Measurements from ENCODE around the gene C16orf90. TPM values are rescaled to one million over a fixed set of nuclear protein-coding genes. Genes with fewer than 3 reads are reported as not detected.

Gene C16orf90, protein sequence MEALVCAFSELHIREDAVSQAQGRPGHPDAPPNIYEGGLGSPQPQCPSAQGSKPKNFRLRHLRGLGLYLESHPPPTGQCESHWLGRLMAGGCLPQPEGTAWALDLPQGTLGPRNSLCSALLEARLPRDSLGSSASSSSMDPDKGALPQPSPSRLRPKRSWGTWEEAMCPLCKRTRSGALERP
- not detected for polyA plus RNA-seq (ENCODE audit: insufficient read length)

- no peak for DNase-seq
Measured at GRCh38 chr16:3495176-3495575, at the start of gene C16orf90. Gene C16orf90, minus strand, starts transcription at chr16:3495489. Its CDS starts 68 bp downstream, at chr16:3495421.

DNA sequence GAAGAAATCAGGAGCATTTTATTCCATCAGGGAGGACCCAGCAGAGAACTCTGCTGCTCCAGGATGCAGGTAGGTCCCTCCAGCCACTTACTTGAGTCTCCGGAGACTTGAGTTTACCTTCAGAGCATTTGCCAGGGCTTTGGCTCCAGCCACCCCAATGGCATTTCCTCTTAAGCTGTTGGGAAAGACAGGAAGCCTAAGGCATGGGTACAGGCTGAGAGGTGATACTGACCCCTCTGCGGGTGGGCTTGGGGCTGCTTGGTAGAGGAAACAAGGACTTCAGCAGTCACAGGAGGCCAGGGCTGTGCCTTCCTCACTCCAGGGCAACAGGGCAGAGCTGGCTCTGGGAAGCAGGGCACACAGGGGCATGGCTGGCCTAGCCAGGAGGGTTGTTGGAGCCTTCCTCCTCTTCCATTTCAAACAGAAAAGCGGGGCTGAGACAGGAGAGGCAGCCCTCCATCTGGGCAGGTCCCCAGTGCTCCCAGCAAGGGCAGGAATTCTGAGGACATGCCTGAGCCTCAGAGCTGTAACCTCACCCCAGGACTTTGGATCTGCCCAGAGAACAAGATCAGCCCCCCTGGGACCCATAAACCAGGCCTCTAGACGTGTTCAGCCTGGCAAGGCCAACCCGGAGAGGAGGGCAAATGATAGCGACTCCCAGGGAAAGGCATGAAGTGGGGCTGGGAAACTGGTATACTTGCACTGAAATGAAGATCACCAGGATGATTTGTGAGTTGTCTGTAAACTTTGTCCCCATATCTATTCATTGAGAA, 47.5 kb upstream of the C16orf90 start:
- DNase-seq = no peak

DNA sequence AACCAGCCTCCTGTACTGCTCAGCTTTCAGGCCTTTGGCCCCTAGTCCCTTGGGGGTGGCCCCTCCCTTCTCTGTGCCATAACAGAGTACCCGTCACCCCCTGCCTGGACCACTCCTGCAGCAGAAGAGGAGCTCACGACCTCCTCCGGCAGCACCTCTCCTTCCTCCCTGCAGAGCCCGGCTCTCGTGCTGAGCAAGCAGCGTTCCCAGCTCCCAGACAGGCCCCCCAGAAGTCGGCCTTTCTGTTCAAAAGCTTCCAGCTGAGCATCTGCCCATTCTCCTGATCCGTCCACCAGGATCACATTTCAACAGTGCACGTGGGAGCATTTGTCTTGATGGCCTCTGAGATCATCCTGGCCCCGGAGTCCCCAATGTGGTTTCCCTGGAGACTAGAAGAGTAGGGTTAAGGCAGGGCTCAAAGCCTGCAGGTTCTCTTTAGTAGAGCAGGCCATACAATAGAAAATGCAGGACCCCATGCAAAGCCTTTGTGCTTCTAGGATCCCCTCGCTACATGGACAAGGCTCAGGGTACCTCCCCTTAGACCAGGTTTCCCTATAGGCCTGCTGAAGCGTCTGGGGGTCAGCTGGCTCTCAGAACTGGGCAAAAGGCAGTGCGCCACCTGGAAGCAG, 46.4 kb upstream of the C16orf90 start:
- DNase-seq = no peak

DNA sequence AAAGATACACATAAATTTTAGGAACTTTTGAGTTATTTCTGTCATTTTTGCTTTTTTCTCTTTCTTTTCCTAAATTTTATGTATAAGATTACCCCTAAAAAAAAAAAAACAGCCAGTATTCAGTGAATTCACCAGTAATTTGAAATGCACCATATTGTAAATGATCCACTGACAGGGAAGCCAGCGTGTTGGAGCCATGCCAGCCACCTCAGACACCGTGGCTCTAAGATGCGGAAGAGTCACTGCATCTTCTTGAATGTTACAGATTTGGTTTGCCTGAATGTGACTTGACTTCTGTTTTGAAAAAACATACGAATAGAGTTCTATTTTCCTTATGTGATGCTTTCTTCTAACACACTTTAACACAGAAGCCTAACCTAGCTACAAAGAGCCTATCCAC, 42.9 kb upstream of the C16orf90 start:
- DNase-seq = no peak

DNA sequence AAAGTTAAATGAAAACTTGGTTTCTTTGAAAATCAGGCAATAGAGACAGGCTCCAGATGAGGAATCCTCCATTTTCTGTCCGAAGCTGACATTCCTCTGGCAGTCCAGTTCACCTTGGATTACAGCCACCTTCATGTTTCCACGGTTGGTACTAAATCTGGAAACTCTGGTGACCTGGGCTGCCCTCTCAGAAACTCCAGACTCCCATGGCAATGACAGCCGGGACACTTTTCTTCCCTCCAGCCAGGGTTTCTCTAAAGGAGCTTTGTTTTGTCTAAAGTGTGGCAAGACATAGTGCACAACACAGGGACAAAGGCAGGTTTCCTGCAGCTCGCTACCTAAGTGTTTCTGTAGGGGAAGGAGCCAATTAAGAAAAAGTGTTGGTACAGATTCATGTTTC, 41.6 kb upstream of the C16orf90 start:
- peak; percentile 17 for DNase-seq

DNA sequence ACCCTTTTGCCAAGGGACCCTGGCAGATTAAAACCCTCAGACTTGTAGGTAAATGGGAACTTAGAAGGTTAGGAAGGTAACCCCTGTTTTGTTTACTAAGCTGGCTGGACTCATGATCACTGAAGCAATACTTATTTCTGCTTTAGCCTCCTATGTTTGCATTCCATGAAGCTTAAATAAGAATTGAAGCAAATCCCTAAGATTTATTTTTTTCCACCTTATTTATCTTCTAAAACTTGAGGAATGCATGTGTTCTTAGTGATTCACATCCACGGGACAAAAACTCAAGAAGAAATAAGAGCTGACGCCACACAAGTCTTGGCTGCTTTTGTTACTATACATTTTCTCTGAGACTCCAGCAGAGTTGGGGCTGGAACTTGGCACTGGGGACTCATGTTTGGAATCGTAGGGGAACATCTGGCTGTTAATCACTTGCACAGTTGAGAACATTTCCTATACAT, 41.0 kb upstream of the C16orf90 start:
- DNase-seq = peak; percentile 64

DNA sequence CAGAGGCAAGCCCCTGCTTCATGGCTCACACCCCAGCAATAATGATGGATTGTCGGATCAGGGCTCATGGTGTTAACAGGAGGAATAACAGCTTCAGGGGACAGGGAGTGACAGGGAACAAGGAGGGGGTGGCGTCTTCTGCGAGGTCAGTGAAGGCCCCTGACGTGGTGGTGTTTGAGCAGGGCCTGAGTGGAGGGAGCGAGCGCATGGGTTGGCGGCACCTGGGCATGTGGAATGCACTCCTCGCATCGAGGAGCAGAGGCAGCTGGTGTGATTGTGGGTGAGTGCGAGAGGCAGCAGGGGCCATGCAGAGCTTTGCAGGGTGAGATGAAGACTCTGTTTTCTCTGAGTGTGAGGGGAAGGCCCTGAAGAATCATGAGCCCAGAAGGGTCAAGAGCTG, 38.8 kb upstream of the C16orf90 start:
- no peak for DNase-seq

GRCh38 chr16:3532741-3533140, 37.5 kb upstream of the C16orf90 start:
- DNase-seq = no peak

GRCh38 chr16:3530371-3530914, 35.2 kb upstream of the C16orf90 start:
- no peak for DNase-seq

DNA sequence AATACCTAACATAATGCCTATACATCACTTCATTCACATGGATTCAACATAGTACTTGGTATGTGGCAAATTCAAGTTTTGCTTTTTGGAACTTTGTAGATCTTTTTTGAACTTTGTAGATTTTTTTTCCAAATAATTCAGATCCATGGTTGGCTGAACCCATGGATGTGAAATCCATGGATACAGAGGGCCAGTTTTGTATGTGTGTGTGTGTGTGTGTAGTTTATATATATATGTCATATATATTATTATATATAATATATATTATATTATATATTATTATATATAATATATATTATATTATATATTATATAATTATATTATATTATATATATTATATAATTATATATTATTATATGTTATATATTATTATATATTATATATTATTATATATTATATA, 33.9 kb upstream of the C16orf90 start:
- no peak for DNase-seq

DNA sequence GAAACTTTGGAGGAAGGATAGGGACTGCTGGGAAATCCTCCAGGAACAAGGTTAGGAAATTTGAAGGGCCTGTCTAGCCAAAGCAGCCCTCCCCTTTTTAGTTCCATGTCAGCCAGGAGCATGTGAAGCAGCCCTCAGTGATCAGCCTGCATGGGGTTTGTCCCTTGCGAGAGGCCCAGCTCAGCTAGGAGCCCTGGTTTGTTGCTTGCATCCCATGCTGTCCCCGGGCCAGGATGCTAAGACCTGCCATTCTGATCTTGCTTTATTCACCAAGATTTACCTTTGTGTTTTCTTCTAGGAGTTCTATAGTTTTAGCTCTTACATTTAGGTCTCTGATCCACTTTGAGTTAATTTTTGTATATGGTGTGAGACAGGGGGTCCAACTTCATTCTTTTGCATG, 33.1 kb upstream of the C16orf90 start:
- DNase-seq = no peak

- peak; percentile 51 for DNase-seq
Measured at GRCh38 chr16:3527216-3527829, 32.0 kb upstream of the C16orf90 start.

DNA sequence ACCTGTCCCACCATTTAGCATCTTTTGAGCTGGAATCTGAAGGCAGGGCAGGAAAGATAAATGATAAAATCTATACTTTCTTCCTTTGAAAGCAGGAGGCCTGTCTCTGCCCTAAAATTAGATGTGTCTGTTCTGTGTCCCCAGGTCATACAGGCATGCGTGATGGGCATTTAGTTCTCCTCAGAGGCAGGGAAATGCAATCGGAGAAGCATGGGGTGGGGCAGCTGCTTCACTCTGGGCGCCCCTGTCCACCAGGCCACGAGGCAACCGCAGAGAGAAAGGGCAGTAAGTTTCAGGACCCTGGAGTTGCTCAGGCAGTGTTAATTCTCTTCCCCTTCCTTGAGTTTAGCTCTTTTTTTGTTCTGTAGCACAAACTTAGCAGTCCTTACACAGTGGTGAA, 30.7 kb upstream of the C16orf90 start:
- DNase-seq = no peak

DNA sequence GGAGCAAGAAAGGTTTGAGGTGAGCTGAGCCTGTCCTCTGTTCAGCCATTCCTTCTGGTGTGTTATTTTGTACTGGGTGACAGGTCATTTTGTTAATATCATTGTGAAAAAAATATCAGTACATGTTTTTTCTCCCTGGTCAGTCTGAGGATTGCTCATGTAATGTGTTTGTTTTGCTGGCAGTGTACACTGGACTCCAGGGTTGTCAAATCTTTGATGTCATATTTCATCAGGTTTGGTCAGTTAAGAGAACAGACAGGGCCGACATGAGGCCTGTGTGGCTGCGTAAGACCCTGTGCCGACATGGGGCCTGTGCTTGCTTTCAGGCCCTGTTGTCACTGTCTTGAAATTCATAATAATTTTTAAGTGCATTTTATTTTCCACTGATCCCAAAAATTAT, 28.0 kb upstream of the C16orf90 start:
- DNase-seq = no peak

GRCh38 chr16:3520841-3521240, 25.6 kb upstream of the C16orf90 start:
- peak; percentile 66 for DNase-seq

- DNase-seq = peak; percentile 85
Measured at GRCh38 chr16:3520413-3520812, 25.1 kb upstream of the C16orf90 start.

- no peak for DNase-seq
Measured at GRCh38 chr16:3519581-3519980, 24.3 kb upstream of the C16orf90 start.

DNA sequence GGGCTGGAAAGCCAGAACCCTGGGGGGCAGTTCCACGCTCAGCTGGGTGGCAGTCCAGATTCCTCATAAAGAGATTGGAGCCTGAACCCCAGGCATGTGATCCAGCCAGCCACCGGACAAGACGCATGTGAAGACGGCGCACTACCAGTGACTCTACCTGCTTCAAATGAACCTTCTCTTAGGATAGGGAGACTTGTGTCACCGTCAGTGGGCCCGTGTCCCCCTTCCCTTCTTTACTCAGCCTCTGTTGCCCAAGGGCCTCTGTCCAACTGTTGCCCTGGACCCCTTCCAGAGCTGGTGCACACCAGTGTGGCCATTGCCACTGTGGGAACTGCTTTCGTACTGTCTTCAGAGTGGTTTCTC, 23.7 kb upstream of the C16orf90 start:
- no peak for DNase-seq

GRCh38 chr16:3518292-3518985, 23.1 kb upstream of the C16orf90 start:
- DNase-seq = no peak

- no peak for DNase-seq
Measured at GRCh38 chr16:3515897-3516296, 20.6 kb upstream of the C16orf90 start.

- no peak for DNase-seq
Measured at GRCh38 chr16:3514621-3515020, 19.3 kb upstream of the C16orf90 start.

- DNase-seq = no peak
Measured at GRCh38 chr16:3513892-3514583, 18.7 kb upstream of the C16orf90 start.

Data from hindlimb muscle (tissue), 1 donor.